ENCODE results near the gene SMPX.

The SMPX gene

GRCh38 chrX:21798677-21799219, 40.8 kb upstream of the SMPX start:
- Histone ChIP-seq H3K36me3 (ENCODE audit: low read length) (no peaks in the 10 kb centered on the region), H3K27ac (ENCODE audit: low read depth, low read length) (no peak overlapping the region), H2AFZ (ENCODE audit: low read depth, low read length, severe bottlenecking) (no peak overlapping the region), H3K9ac (ENCODE audit: low read length) (no peak overlapping the region), H3K79me2 (ENCODE audit: insufficient read depth, low read length) (no peaks in the 10 kb centered on the region), H3K9me2 (replicated peaks; ENCODE audit: insufficient read depth, low read length) (no peaks in the 10 kb centered on the region), H3K27me3 (ENCODE audit: low read length) (no peaks in the 10 kb centered on the region), H3K9me3 (ENCODE audit: insufficient read depth, low read length) (no peaks in the 10 kb centered on the region), H4K20me1 (ENCODE audit: low read depth, low read length) (no peaks in the 10 kb centered on the region), H3K4me3 (ENCODE audit: insufficient read depth, low read length, poor library complexity, severe bottlenecking) (no peak overlapping the region), H3K4me2 (ENCODE audit: low read depth, low read length, poor library complexity, severe bottlenecking) (no peak overlapping the region), H3F3A (ENCODE audit: insufficient read depth) (no peaks in the 10 kb centered on the region)
- TF ChIP-seq, protein P1, sequence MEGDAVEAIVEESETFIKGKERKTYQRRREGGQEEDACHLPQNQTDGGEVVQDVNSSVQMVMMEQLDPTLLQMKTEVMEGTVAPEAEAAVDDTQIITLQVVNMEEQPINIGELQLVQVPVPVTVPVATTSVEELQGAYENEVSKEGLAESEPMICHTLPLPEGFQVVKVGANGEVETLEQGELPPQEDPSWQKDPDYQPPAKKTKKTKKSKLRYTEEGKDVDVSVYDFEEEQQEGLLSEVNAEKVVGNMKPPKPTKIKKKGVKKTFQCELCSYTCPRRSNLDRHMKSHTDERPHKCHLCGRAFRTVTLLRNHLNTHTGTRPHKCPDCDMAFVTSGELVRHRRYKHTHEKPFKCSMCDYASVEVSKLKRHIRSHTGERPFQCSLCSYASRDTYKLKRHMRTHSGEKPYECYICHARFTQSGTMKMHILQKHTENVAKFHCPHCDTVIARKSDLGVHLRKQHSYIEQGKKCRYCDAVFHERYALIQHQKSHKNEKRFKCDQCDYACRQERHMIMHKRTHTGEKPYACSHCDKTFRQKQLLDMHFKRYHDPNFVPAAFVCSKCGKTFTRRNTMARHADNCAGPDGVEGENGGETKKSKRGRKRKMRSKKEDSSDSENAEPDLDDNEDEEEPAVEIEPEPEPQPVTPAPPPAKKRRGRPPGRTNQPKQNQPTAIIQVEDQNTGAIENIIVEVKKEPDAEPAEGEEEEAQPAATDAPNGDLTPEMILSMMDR (IDR thresholded peaks at IDR 0.05; ENCODE audit: insufficient read depth, low read length, poor library complexity, severe bottlenecking), result no peak
- TF ChIP-seq EZH2phosphoT487 (conservative IDR thresholded peaks at IDR 0.05; ENCODE audit: low read length), result no peak

- Histone ChIP-seq H3K79me2 (ENCODE audit: insufficient read depth, low read length) (no peaks in the 10 kb centered on the region), H2AFZ (ENCODE audit: low read depth, low read length, severe bottlenecking) (no peak overlapping the region), H3K4me3 (ENCODE audit: insufficient read depth, low read length, poor library complexity, severe bottlenecking) (no peak overlapping the region), H3K4me2 (ENCODE audit: low read depth, low read length, poor library complexity, severe bottlenecking) (no peak overlapping the region), H3K9ac (ENCODE audit: low read length) (no peak overlapping the region), H3K9me3 (ENCODE audit: insufficient read depth, low read length) (no peaks in the 10 kb centered on the region), H3F3A (ENCODE audit: insufficient read depth) (no peaks in the 10 kb centered on the region), H4K20me1 (ENCODE audit: low read depth, low read length) (no peaks in the 10 kb centered on the region), H3K36me3 (ENCODE audit: low read length) (no peaks in the 10 kb centered on the region), H3K27ac (ENCODE audit: low read depth, low read length) (no peak overlapping the region), H3K27me3 (ENCODE audit: low read length) (no peaks in the 10 kb centered on the region), H3K9me2 (replicated peaks; ENCODE audit: insufficient read depth, low read length) (no peaks in the 10 kb centered on the region)
- no peak for TF ChIP-seq EZH2phosphoT487 (conservative IDR thresholded peaks at IDR 0.05; ENCODE audit: low read length)
- TF ChIP-seq, protein P1 (IDR thresholded peaks at IDR 0.05; ENCODE audit: insufficient read depth, low read length, poor library complexity, severe bottlenecking), result no peak
Observed at GRCh38 chrX:21781976-21782375, 24.1 kb upstream of the SMPX start.

GRCh38 chrX:21781525-21781924, 23.6 kb upstream of the SMPX start:
- no peaks in the 10 kb centered on the region for H4K20me1 ChIP-seq (ENCODE audit: low read depth, low read length)
- H3K9ac ChIP-seq (ENCODE audit: low read length), result no peak overlapping the region
- no peak overlapping the region for H3K4me3 ChIP-seq (ENCODE audit: insufficient read depth, low read length, poor library complexity, severe bottlenecking)
- H3K36me3 ChIP-seq (ENCODE audit: low read length), result no peaks in the 10 kb centered on the region
- H3K27me3 ChIP-seq (ENCODE audit: low read length), result no peaks in the 10 kb centered on the region
- H3K27ac ChIP-seq (ENCODE audit: low read depth, low read length), result no peak overlapping the region
- no peaks in the 10 kb centered on the region for H3K9me3 ChIP-seq (ENCODE audit: insufficient read depth, low read length)
- H3K4me2 ChIP-seq (ENCODE audit: low read depth, low read length, poor library complexity, severe bottlenecking), result no peak overlapping the region
- no peak overlapping the region for H2AFZ ChIP-seq (ENCODE audit: low read depth, low read length, severe bottlenecking)
- TF ChIP-seq, protein P1 (IDR thresholded peaks at IDR 0.05; ENCODE audit: insufficient read depth, low read length, poor library complexity, severe bottlenecking), result no peak
- TF ChIP-seq EZH2phosphoT487 (conservative IDR thresholded peaks at IDR 0.05; ENCODE audit: low read length), result no peak
- H3K79me2 ChIP-seq (ENCODE audit: insufficient read depth, low read length), result no peaks in the 10 kb centered on the region
- no peaks in the 10 kb centered on the region for H3K9me2 ChIP-seq (replicated peaks; ENCODE audit: insufficient read depth, low read length)
- H3F3A ChIP-seq (ENCODE audit: insufficient read depth), result no peaks in the 10 kb centered on the region
